GM21367 (cell line): Measurements from ENCODE around the gene ATP5IF1.

Experiments
- ATAC-seq: cut with Tn5 transposase; IDR thresholded peaks from one replicate; pipeline ENCODE4 v1.9.1; 2021; ENCODE audit not compliant: unreplicated experiment

ATP5IF1 gene

GRCh38 chr1:28235755-28236655 is at the start of gene ATP5IF1:
Gene ATP5IF1 (plus strand): TSS chr1:28236124. CDS start chr1:28236184, 60 bp downstream.
- ATAC-seq, result peak; percentile 80

GRCh38 chr1:28190337-28190979 is 45.5 kb upstream of the ATP5IF1 start:
- ATAC-seq, result no peak

- ATAC-seq, result no peak
Observed at GRCh38 chr1:28190996-28191645, 44.8 kb upstream of the ATP5IF1 start.

- ATAC-seq, result no peak
Observed at GRCh38 chr1:28193701-28194161, 42.2 kb upstream of the ATP5IF1 start.

- ATAC-seq, result no peak
Observed at GRCh38 chr1:28194326-28195035, 41.4 kb upstream of the ATP5IF1 start.

- ATAC-seq, result no peak
Observed at GRCh38 chr1:28195780-28196179, 40.1 kb upstream of the ATP5IF1 start.

- ATAC-seq, result no peak
Observed at GRCh38 chr1:28196330-28196729, 39.6 kb upstream of the ATP5IF1 start.

GRCh38 chr1:28197682-28198415 is 38.1 kb upstream of the ATP5IF1 start:
- ATAC-seq, result no peak

GRCh38 chr1:28199328-28200233 is 36.3 kb upstream of the ATP5IF1 start:
- ATAC-seq, result peak; percentile 63

GRCh38 chr1:28200234-28200873 is 35.6 kb upstream of the ATP5IF1 start:
- no peak for ATAC-seq

- ATAC-seq, result no peak
Observed at GRCh38 chr1:28205243-28205642, 30.7 kb upstream of the ATP5IF1 start.

- ATAC-seq, result no peak
Observed at GRCh38 chr1:28208818-28209441, 27.0 kb upstream of the ATP5IF1 start.

- ATAC-seq, result no peak
Observed at GRCh38 chr1:28209700-28210099, 26.2 kb upstream of the ATP5IF1 start.

GRCh38 chr1:28213315-28213714 is 22.6 kb upstream of the ATP5IF1 start:
- ATAC-seq, result no peak

GRCh38 chr1:28229089-28229488 is 6.8 kb upstream of the ATP5IF1 start:
- ATAC-seq, result no peak

- no peak for ATAC-seq
Observed at GRCh38 chr1:28229996-28230395, 5.9 kb upstream of the ATP5IF1 start.

- peak; percentile 53 for ATAC-seq
Observed at GRCh38 chr1:28232558-28233263, 3.2 kb upstream of the ATP5IF1 start, which contains the start of gene DNAJC8. Gene DNAJC8 (minus strand): TSS chr1:28233029. CDS start chr1:28232998, 31 bp downstream.

- ATAC-seq, result no peak
Observed at GRCh38 chr1:28233264-28233606, 2.7 kb upstream of the ATP5IF1 start.
